Placental pericyte (primary cell): Measurements from ENCODE around the gene OPN4. TPM values are rescaled to one million over a fixed set of nuclear protein-coding genes. Genes with fewer than 3 reads are reported as not detected.

Experiments
- total RNA-seq: library from RNA; depleted of rRNA; stranded (reverse); fragments of >200 nt; gene quantifications from 2 replicates; pipeline ENCODE4 v1.2.3, GENCODE V29; 2012

OPN4 gene
- total RNA-seq: not detected in 2 replicates

GRCh38 chr10:86654411-86655172 lies at the start of gene OPN4:
OPN4 (plus strand) TSS chr10:86654547; CDS start chr10:86654784, 237 bp downstream.

DNA sequence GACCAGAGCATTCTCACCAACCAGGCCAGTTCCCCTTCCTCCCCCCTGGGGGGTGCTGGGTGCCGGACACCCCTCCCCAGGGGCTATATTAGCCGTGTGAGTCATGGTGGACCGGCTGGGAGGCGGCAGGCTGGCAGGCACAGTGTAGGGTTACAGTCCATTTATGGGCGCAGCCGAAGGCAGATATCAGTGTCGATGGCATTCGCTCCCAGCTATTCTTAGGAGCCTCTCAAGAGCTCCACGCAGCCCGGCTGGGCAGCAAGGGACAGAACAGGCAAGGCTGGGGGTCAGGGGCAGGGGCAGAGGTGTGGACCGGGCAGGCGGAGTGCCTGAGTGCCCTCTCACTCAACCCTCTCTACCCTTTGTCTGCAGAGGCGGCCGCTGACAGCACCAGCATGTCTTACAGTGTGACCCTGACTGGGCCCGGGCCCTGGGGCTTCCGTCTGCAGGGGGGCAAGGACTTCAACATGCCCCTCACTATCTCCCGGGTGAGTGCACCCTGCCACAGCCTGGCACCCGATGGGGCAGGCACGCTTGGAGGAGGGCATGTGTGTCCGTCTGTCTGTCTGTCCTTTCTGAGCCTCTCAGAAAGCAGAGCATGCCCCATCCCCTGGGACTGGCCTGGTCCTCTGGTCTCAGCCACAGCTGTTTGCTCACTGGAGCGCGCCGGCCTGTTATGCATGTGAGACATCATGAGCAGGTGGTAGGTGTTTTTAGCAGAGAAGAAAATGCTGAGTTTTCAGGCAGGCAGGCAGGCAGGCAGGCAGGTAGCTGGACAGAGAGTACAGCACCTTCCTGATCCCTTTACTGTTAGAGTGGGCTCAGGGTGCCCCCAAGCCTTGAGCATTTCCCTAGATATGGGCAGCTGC lies 14.2 kb downstream of the OPN4 start, which contains the start of gene LDB3:
TSS of gene LDB3 (plus strand) at position 215 of the 869 bp plus-strand sequence. CDS start at position 396, 181 bp downstream.

Other genes with a start within 250 kb of the OPN4 start
- 45.1 and 46.2 TPM in 2 replicates for gene WAPL, start 132.8 kb upstream of the OPN4 start, total RNA-seq
- gene LDB3, start 14.0 kb downstream of the OPN4 start, total RNA-seq: under 0.01 TPM in 1 of 2 replicates, not detected in the other
- gene BMPR1A, start 102.1 kb downstream of the OPN4 start, total RNA-seq: 46.6 and 70.7 TPM in 2 replicates